SU-DHL-6 (cell line): Measurements from ENCODE around the gene AATF.

Experiments used
- CTCF ChIP-seq: fragments of 200-600 bp; sonication (generic); IDR thresholded peaks from one replicate; pipeline ENCODE4 v1.5.1; 2017; ENCODE audit warnings: antibody characterized with exemption, mild to moderate bottlenecking, low read length, moderate library complexity; ENCODE audit not compliant: insufficient read depth, poor library complexity, severe bottlenecking
- EZH2phosphoT487 ChIP-seq: fragments of 200-600 bp; sonication (generic), shearing (Covaris generic); conservative IDR thresholded peaks from 2 replicates; pipeline ENCODE4 v1.6.1; 2018; ENCODE audit warnings: mild to moderate bottlenecking, antibody characterized with exemption, low read length, moderate library complexity, mixed read lengths

- no peak for TF ChIP-seq CTCF
- no peak for TF ChIP-seq EZH2phosphoT487
Measured at GRCh38 chr17:36919407-36919968, 29.3 kb upstream of the AATF start.
